Retina (tissue), 1 donor: Measurements from ENCODE around the gene HIC1.

Experiments used
- DNase-seq: peaks from one replicate; pipeline ENCODE4 v3.0.0-alpha.2; 2016

HIC1 gene

GRCh38 chr17:2025220-2025621 is 29.7 kb upstream of the HIC1 start, which contains the start of gene RTN4RL1:
Gene RTN4RL1 (minus strand): TSS chr17:2025334. CDS start chr17:2024865, 469 bp downstream.
- peak; percentile 77 for DNase-seq

- DNase-seq: peak; percentile 82
These were observed 29.1 kb upstream of the HIC1 start for GRCh38 chr17:2025622-2026309.

- no peak for DNase-seq
These were observed 27.2 kb upstream of the HIC1 start for GRCh38 chr17:2027528-2028233.

GRCh38 chr17:2028234-2028614 is 26.7 kb upstream of the HIC1 start:
- no peak for DNase-seq

GRCh38 chr17:2028737-2029136 is 26.2 kb upstream of the HIC1 start:
- DNase-seq: peak; percentile 44

GRCh38 chr17:2029911-2030778 is 24.8 kb upstream of the HIC1 start, which contains the start of gene DPH1:
Gene DPH1 (plus strand): TSS chr17:2030153. CDS start chr17:2030170, 17 bp downstream.
- DNase-seq: peak; percentile 89

GRCh38 chr17:2030779-2031163 is 24.1 kb upstream of the HIC1 start:
- no peak for DNase-seq

GRCh38 chr17:2033153-2033552 is 21.8 kb upstream of the HIC1 start:
- no peak for DNase-seq

- no peak for DNase-seq
These were observed 20.7 kb upstream of the HIC1 start for GRCh38 chr17:2034157-2034556.

- DNase-seq: no peak
These were observed 19.9 kb upstream of the HIC1 start for GRCh38 chr17:2034806-2035540.

- DNase-seq: no peak
These were observed 19.1 kb upstream of the HIC1 start for GRCh38 chr17:2035541-2036488.

- no peak for DNase-seq
These were observed 17.7 kb upstream of the HIC1 start for GRCh38 chr17:2037155-2037554.

GRCh38 chr17:2040219-2040827 is 14.6 kb upstream of the HIC1 start:
- no peak for DNase-seq

- DNase-seq: no peak
These were observed 13.9 kb upstream of the HIC1 start for GRCh38 chr17:2040942-2041560.

- DNase-seq: peak; percentile 99
These were observed 13.1 kb upstream of the HIC1 start, which contains the start of gene OVCA2 for GRCh38 chr17:2041561-2042389. Gene OVCA2 (plus strand): TSS chr17:2042022. CDS start chr17:2042048, 26 bp downstream.

GRCh38 chr17:2042390-2042847 is 12.5 kb upstream of the HIC1 start:
- peak; percentile 52 for DNase-seq

- no peak for DNase-seq
These were observed 12.0 kb upstream of the HIC1 start for GRCh38 chr17:2042933-2043332.

- DNase-seq: no peak
These were observed 11.1 kb upstream of the HIC1 start for GRCh38 chr17:2043785-2044184.

GRCh38 chr17:2044263-2044894 is 10.5 kb upstream of the HIC1 start:
- no peak for DNase-seq
